C4-2B (cell line): Measurements from ENCODE around the gene MTFMT.

Source experiments
- ZFX ChIP-seq: fragments of 450-650 bp; IDR thresholded peaks from 2 replicates; pipeline ENCODE4 v1.6.1; 2017
- TF ChIP-seq, protein P1 (sequence below): fragments of 450-650 bp; conservative IDR thresholded peaks from 2 replicates; pipeline ENCODE4 v1.5.1; 2017; ENCODE audit warnings: mild to moderate bottlenecking

DNA sequence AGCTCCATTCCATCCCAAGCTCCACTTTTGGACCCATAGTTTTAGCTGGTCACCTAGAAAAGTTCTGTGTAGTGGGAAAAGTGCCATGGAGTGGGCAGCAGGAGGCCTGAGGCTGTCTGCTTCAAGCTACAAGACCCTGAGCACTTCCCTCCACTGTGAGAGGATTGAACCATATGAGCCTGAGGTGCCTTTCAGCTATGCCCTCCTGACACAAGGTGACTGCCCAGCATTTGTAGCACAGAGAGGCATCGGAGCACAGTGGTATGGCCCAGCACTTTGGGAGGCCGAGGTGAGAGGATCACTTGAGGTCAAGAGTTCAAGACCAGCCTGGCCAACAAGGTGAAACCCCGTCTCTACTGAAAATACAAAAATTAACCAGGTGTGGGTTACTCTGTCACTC lies 43.2 kb upstream of the MTFMT start:
- TF ChIP-seq, protein P1, sequence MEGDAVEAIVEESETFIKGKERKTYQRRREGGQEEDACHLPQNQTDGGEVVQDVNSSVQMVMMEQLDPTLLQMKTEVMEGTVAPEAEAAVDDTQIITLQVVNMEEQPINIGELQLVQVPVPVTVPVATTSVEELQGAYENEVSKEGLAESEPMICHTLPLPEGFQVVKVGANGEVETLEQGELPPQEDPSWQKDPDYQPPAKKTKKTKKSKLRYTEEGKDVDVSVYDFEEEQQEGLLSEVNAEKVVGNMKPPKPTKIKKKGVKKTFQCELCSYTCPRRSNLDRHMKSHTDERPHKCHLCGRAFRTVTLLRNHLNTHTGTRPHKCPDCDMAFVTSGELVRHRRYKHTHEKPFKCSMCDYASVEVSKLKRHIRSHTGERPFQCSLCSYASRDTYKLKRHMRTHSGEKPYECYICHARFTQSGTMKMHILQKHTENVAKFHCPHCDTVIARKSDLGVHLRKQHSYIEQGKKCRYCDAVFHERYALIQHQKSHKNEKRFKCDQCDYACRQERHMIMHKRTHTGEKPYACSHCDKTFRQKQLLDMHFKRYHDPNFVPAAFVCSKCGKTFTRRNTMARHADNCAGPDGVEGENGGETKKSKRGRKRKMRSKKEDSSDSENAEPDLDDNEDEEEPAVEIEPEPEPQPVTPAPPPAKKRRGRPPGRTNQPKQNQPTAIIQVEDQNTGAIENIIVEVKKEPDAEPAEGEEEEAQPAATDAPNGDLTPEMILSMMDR: no peak
- no peak for TF ChIP-seq ZFX
